IPS-NIHi11 (cell line): Measurements from ENCODE around the gene PPARA.
A peak's percentile ranks its signal among the peaks of the same experiment; 100 is the strongest.
"Not testable (repeated sequence)": the region's sequence is repeated elsewhere in the genome, so short reads cannot be mapped to it uniquely, and the experiment has no call there.

ENCODE experiments used
- DNase-seq: peaks from one replicate; pipeline ENCODE4 v3.0.0; 2012; ENCODE audit warnings: mixed read lengths, low spot score

PPARA gene

GRCh38 chr22:46244771-46245170, 94.4 kb downstream of the PPARA start:
- DNase-seq, result no peak

GRCh38 chr22:46245511-46245910, 95.2 kb downstream of the PPARA start:
- no peak for DNase-seq

DNA sequence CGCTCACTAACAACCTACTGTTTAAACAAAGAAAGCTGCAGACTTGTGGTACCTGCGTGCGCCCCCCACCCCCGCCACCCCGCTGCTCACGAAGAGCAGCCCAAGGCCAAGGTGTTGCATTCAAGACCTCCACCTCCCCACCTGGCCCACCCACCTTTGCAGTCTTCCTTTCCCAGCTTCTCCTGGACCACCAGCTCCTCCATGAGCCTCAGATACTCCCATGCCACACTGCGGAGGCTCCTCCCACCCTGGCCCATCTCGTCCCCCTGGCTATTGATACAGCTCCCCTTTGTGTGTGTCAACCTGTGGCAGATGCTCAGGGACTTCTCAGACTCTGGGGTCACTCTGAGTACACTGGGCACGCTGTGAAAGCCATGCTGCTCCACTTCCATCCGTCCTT, 95.9 kb downstream of the PPARA start:
- no peak for DNase-seq

- no peak for DNase-seq
Measured at GRCh38 chr22:46247443-46247975, 97.2 kb downstream of the PPARA start.

DNA sequence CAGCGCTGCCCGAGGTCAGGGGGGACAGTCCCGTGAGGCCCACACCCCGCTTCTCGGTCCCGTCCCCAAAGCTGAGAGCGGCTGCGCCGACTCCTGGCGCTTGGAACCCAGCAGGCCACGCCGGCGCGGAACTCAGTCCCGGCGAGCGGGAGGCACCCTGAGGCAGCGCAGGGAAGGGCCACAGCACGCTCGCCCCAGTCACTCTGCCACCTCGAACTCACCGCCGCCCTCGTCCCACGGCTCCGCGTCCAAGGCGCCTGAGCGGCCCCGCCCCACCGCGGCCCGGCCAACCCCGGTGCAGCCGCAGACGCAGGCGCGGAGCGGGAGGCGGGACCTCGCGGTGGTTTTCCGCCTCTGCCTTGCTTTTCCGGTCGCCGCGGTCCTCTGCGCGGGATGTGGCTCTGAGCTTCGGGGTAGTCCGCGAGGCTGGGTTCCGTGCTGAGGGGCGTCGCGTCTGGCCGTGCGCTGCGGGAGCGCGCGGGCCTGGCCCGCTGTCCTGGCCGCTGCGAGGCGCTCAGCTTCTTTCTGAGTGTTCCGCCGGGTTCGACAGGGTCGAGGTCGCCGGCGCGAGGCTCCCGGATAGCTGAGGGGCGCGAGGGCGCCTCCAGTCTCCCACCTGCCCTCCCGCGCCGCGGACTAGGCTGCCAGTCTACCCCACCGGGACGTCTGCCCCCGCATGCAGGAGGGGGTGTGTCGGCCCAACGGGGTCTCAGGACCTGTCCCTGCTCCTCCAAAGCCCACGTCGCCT, 99.9 kb downstream of the PPARA start, which contains the start of gene CDPF1:
CDPF1 (minus strand) TSS at position 259 of the 748 bp plus-strand sequence. CDS start 2,009 bp downstream, outside the sequence.
- peak; percentile 97 for DNase-seq

DNA sequence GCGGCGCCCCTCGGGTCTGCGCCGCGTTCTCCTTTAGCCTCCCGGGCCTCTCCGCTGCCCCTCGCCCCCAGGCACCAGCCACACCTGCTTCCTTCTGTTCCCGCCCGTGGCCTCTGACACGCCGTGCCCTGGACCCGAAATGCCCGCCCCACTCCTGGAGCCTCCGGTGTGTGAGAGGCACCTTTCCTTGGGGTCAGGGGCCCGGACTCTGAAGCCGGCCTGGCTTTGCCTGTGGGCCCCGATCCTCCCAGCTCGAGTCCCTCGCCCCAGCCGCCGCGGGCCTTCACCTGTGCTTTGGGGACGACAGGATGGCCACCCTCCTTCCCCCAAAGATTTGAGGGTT, 100.4 kb downstream of the PPARA start:
- peak; percentile 40 for DNase-seq

DNA sequence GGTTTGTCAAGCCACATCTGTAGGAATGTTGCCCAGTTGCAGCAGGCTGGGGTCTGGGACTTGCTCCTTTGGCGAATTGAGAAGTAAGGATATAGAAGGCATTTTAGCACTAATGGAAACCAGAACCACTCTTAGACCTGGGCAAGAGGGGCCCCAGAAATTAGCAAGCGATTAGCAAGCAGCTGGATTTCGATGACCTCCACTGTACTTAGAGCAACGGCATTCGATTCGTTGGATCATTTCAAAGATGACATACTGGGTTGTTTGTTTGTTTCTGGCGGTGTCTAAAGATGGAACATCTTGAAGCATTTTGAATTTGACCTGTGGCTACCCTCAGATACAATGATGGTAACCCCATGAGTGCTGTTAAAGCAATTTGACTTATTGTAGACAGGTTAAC, 100.9 kb downstream of the PPARA start:
- DNase-seq, result no peak

DNA sequence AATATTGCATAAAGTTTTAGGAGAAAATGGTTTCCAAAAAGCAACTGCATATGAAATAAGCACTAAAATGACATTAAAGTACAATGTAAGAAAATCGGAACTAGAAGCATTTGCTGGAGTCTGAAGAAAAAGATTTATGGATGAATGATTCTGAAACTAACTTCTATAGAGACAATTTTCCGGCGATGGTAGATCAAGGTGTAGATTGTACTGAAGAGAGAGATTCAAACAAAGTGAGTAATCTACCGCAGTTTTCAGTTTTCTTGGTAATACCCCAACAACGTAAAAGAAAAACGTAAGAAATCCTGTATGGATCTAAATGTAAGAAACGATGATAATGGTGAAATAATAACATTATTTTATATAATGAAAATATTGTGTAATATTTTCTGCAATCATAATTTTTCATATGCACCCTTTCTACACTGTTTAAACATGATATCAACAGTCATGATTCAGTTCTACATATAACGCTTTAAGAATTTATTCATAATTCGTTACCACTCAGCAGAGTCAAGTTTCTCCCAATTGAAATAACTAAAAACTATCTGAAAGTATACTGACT, 101.6 kb downstream of the PPARA start:
- no peak for DNase-seq

GRCh38 chr22:46256358-46256958, 106.1 kb downstream of the PPARA start:
- no peak for DNase-seq

DNA sequence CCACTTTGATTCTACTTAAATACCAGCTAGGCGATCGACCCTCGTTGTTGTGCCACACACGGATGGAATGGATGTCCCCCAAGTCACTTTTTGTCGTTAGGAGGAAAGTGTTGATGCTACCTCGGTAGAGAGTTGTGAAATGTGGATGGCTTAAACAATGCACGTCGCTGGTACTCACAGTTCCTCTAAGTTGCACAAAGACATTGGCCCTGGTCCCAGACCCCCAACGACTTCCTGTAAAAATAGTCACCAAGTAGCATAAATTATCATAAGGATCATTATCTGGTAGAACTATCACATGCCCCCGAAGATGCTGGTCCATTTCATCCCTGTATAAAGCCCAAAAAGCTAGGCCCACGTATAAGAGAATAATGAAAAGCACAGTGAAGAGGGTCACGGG, 109.0 kb downstream of the PPARA start:
- no peak for DNase-seq

DNA sequence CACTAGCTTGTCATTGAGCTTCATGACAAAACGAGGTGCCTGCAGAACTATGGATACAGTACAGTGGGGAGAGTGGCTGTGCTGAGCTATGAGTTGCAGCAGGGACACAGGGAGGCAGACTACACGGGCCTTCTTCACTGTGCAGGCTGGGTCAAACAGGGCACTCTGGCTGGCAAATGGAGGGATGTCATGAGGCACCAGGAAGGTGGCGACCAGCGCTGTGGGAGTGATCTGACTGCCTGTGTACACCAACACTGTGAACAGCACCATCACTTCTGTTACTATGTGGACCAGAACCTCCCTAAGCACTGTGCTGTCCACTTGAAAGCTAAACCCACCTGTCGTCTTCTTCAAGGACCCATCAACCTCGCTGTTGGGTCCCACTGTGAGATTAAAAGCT, 109.7 kb downstream of the PPARA start:
- no peak for DNase-seq

GRCh38 chr22:46262449-46263215, 112.3 kb downstream of the PPARA start:
- DNase-seq, result peak; percentile 85

DNA sequence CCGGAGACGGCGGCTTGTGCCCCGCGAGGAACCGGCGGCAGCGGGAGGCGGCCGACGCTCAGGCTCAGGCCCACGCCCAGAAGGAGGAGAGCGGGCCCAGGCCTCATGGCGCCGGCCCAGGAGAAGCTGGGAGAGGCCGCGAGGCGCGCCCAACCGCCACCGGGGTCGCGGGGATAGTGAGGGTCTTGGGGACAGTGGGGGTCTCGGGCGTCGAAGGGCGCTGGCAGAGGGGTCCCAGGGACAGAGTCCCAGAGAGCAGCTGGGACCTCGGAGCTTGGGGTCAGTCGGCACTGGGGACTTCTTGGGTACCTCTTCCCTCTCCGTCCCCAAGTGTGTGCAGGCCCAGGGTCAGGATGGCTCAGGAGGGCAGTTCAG, 112.9 kb downstream of the PPARA start, which contains the start of gene PKDREJ:
PKDREJ (minus strand) TSS at position 128 of the 375 bp plus-strand sequence; CDS start at position 107, 21 bp downstream.
- no peak for DNase-seq

GRCh38 chr22:46264520-46264919, 114.2 kb downstream of the PPARA start:
- DNase-seq, result not testable (repeated sequence)

DNA sequence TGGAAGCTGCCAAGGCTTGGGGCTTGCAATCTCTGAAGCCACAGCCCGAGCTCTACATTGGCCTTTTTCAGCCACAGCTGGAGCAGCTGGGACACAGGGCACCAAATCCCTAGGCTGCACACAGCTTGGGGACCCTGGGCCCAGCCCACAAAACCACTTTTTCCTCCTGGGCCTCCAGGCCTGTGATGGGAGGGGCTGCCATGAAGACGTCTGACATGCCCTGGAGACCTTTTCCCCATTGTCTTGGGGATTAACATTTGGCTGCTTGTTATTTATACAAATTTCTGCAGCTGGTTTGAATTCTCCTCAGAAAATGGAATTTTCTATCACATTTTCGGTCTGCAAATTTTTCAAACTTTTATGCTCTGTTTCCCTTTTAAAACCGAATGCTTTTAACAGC, 115.3 kb downstream of the PPARA start:
- not testable (repeated sequence) for DNase-seq

DNA sequence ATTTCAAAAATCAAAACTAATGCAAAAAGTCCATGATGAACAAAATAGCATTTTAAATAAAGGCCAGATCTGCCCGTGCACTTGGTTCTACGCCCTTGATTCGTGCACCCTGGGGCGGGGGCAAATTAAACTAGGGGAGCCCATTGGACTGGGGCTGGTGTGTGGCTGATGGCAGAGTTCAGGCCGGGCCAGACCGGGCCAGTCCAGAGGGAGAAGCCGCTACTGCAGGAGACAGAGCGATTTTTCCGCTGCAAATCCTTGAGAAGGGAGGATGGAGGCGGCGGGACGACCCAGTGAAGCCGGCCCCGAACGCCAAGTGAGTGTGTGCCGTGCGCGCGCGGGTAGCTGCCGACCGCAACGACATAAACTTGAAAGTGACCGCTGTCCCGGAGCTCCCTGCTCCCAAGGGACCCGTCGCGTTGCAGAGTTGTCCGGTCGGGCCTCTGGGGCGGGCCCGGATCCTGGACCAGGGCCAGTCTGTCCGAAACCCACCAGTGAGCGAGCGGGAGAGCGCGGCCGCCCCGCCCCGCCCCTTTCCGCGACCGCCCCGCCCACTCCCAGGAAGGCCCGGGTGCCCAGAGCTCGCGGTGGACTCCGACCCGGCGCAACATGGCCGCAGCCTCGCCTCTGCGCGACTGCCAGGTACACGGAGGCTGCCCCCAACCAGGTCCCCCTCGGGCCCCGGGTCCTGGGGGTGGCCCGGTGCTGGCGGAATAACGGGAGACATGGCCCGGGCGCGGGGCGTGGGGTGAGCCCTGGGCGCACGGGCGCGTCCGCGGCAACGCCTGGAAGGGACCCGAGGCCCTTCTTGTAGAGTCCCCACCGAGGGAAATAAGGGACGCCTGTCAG, 117.3 kb downstream of the PPARA start, which contains the start of gene TTC38:
TTC38 (plus strand) TSS at position 578 of the 849 bp plus-strand sequence; CDS start at position 610, 32 bp downstream.
- peak; percentile 99 for DNase-seq

GRCh38 chr22:46269564-46269963, 119.2 kb downstream of the PPARA start:
- DNase-seq, result no peak

DNA sequence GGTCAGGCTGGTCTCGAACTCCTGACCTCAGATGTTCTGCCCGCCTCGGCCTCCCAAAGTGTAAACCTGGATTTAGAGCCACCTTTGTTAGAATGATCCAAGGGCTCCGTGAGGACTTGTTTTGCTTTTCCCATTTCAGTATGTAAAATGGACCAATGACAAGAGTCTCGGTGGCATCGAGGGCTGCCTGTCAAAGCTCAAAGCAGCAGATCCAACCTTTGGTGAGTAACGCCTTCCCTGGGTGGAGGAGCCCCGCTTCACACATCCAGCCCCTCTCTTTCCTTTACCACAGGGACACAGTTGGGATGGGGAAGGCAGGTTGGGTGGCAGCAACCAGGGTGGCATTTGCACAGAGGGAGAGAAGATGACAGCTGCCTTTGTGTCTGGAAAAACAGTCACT, 121.9 kb downstream of the PPARA start:
- no peak for DNase-seq

DNA sequence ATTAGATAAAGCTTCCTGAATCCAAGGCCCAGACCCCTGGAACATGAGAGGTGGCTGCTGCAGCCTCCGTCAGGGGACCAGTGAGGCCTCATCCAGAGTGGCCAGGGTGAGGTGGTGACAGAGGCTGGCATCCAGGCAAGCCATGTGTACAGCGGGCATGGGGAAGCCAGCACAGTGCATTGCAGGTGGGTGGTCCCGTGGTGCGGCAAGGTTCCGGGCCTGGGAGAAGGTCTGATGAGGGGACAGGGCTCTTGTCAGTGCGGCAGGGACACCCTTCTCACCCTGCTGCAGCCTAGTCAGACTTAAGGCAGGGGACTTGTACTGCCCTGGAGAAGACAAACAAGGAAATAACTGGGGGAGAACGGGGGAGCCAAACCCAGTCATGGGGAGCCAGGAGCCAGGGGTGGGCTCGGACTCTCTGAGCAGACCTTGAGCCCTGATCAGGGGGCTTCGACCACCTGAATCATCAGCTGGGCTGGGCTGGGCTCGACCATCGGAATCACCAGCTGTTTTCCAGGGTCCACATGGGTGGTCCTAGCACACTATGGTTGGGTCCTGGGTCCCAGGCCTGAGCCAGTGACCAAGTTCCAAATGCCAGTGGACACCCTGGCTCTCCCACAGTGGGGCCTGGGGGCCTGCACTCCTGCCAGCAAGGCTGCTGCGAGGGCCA, 122.6 kb downstream of the PPARA start:
- no peak for DNase-seq

- DNase-seq, result no peak
Measured at GRCh38 chr22:46273432-46274148, 123.3 kb downstream of the PPARA start.
